ENCODE results near the gene MAP3K7CL. TPM values are rescaled to one million over a fixed set of nuclear protein-coding genes. Genes with fewer than 3 reads are reported as not detected.

MAP3K7CL gene, protein sequence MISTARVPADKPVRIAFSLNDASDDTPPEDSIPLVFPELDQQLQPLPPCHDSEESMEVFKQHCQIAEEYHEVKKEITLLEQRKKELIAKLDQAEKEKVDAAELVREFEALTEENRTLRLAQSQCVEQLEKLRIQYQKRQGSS
- total RNA-seq: 6.1 TPM

GRCh38 chr21:29130270-29130969, at the start of gene MAP3K7CL:
Gene MAP3K7CL, plus strand, starts transcription at chr21:29130644. Its CDS starts 2,701 bp downstream, at chr21:29133345.

Small RNAs within 50 kb of the gene (small RNA-seq; reads per million reads assigned to genes)
- gene RF00012 (ENCODE audit: low replicate concordance) (not detected), gene RF00019 (ENCODE audit: low replicate concordance) (not detected)

Other genes with a start within 250 kb of the MAP3K7CL start
- gene LTN1, start 137.8 kb upstream of the MAP3K7CL start, total RNA-seq: 38.1 TPM
- 12.3 TPM for gene RWDD2B, start 111.3 kb upstream of the MAP3K7CL start, total RNA-seq
- 22.9 TPM for gene USP16, start 106.0 kb upstream of the MAP3K7CL start, total RNA-seq
- gene CCT8, start 57.0 kb upstream of the MAP3K7CL start, total RNA-seq: 104 TPM
- 79.8 TPM for gene BACH1, start 168.3 kb downstream of the MAP3K7CL start, total RNA-seq

Measured in metanephros (tissue), 2 donors.